ENCODE data around the gene PI4K2A. TPM values are rescaled to one million over a fixed set of nuclear protein-coding genes. Genes with fewer than 3 reads are reported as not detected.

PI4K2A gene
- total and polyA plus RNA-seq, 2 donors (not counting 3 experiments of a cell fraction or from before 2014, with no cell fraction given): 20.4 to 24.6 TPM

DNA sequence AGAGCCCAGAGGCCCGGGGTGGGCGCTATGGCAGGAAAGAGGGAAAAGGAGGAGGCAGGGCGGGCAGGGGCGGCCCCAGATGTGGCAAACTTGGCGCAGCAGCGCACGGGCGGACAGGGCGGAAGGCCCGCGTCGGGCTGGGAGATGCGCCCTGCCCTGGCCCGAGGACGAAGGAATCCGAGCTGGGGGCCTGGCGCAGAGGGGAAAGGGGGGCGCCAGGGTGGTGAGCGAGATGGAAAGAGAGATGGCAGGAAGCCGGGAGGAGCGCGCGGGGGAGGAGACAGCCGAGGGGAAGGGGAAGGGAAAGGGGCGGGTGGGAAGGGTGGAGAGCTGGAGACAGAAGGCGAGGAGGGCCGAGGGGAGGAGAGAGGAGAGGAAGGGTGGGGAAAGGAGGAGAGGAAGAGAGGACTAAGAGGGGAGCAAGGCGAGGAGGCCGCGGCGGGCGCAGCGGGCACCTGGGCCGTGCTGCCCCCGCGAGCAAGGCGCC lies 72.9 kb downstream of the PI4K2A start, which contains the start of gene MARVELD1:
MARVELD1 (plus strand) TSS at position 392 of the 487 bp plus-strand sequence. CDS start 147 bp downstream, outside the sequence.
- Histone ChIP-seq H3K4me3 (replicated peaks in 1 of 3; ENCODE audit: insufficient read depth in 1 of 3, low read depth in 1 of 3, low read length in 3 of 3) (peak within 1 kb of the TSS; percentile 14 to 62 (median 28)), H3K79me2 (ENCODE audit: control insufficient read depth, insufficient read depth, low read length) (peaks cover 34% of the 10 kb centered on the region), H3K9ac (replicated peaks; ENCODE audit: extremely low read depth, insufficient read depth, low read length) (peak within 1 kb of the TSS; percentile 62), H2AFZ (ENCODE audit: low read depth, low read length) (peak within 1 kb of the TSS; percentile 61), H3K4me1 (ENCODE audit: control insufficient read depth, extremely low read depth, insufficient read depth, low read length) (peaks cover 22% of the 10 kb centered on the region), H4K20me1 (replicated peaks; ENCODE audit: control insufficient read depth, extremely low read depth, insufficient read depth, low read length) (no peaks in the 10 kb centered on the region), H3K4me2 (ENCODE audit: insufficient read depth, low read length) (peak within 1 kb of the TSS; percentile 81), H3K27me3 (ENCODE audit: control insufficient read depth in 2 of 2, insufficient read depth in 2 of 2, low read length in 2 of 2) (no peaks in the 10 kb centered on the region), H3K9me1 (replicated peaks; ENCODE audit: control insufficient read depth, extremely low read depth, insufficient read depth, low read length) (no peaks in the 10 kb centered on the region), H3K27ac (ENCODE audit: insufficient read depth, low read depth, low read length) (peak within 1 kb of the TSS; percentile 39), H3K36me3 (ENCODE audit: control insufficient read depth in 2 of 2, extremely low read depth in 1 of 2, insufficient read depth in 2 of 2, low read length in 2 of 2) (peaks cover 0 to 10% of the 10 kb centered on the region in 2 experiments), H3K9me3 (replicated peaks; ENCODE audit: control insufficient read depth, insufficient read depth, low read length) (no peaks in the 10 kb centered on the region)
- dilution Hi-C loops (cut with MboI; ENCODE audit: extremely low pct_ligation_motif_present, low sequenced_read_pairs) (no loop called here), intact Hi-C loops (cut with micrococcal nuclease) (loop anchor here (1.0 kb wide), 1 partner anchor 26 kb away; the partner anchor contains the start of gene AVPI1)
- FAIRE-seq (peak; percentile 80), DNase-seq (ENCODE audit: low read depth, low spot score) (peak; percentile 54)
- ChIA-PET CTCF (interaction anchor here (1.1 to 18.5 kb wide), 8 partner anchors 9 to 37 kb away, joined by 3 to 863 read pairs (median 5); partner anchors contain the start of genes AVPI1 and ZFYVE27), POLR2A (interaction anchor here (0.6 kb wide), 1 partner anchor 20 kb away, joined by 3 read pairs; no protein-coding TSS in a partner anchor)
- no TSS peak for BruUV-seq (replicated peaks)
- TF ChIP-seq JUN (IDR thresholded peaks at IDR 0.05; ENCODE audit: borderline replicate concordance, insufficient read depth, insufficient read length, low read depth) (no peak), POLR2AphosphoS5 (IDR thresholded peaks at IDR 0.05; ENCODE audit: insufficient read depth, low read depth, low read length) (peak; percentile 93), MYC (IDR thresholded peaks at IDR 0.05; ENCODE audit: low read depth, low read length) (no peak), POLR2A (IDR thresholded peaks at IDR 0.05; ENCODE audit: low read depth, low read length) (peak; percentile 95), GATA2 (IDR thresholded peaks at IDR 0.05; ENCODE audit: insufficient read depth, insufficient read length, low read depth, low read length) (no peak), FOS (IDR thresholded peaks at IDR 0.05; ENCODE audit: borderline replicate concordance, insufficient read depth, low read length) (no peak), EZH2 (IDR thresholded peaks at IDR 0.05; ENCODE audit: borderline replicate concordance, low read depth, low read length, severe bottlenecking) (no peak)
- TF ChIP-seq, protein P1, sequence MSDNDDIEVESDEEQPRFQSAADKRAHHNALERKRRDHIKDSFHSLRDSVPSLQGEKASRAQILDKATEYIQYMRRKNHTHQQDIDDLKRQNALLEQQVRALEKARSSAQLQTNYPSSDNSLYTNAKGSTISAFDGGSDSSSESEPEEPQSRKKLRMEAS (IDR thresholded peaks at IDR 0.05; ENCODE audit: insufficient read depth, insufficient read length): no peak
- TF ChIP-seq, protein P2, sequence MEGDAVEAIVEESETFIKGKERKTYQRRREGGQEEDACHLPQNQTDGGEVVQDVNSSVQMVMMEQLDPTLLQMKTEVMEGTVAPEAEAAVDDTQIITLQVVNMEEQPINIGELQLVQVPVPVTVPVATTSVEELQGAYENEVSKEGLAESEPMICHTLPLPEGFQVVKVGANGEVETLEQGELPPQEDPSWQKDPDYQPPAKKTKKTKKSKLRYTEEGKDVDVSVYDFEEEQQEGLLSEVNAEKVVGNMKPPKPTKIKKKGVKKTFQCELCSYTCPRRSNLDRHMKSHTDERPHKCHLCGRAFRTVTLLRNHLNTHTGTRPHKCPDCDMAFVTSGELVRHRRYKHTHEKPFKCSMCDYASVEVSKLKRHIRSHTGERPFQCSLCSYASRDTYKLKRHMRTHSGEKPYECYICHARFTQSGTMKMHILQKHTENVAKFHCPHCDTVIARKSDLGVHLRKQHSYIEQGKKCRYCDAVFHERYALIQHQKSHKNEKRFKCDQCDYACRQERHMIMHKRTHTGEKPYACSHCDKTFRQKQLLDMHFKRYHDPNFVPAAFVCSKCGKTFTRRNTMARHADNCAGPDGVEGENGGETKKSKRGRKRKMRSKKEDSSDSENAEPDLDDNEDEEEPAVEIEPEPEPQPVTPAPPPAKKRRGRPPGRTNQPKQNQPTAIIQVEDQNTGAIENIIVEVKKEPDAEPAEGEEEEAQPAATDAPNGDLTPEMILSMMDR (IDR thresholded peaks at IDR 0.05; ENCODE audit: extremely low read depth in 1 of 2, insufficient read depth in 1 of 2, low read depth in 1 of 2, low read length in 2 of 2): no peak

Measured in endothelial cell of umbilical vein (primary cell).